GM10248 (cell line): Measurements from ENCODE around the gene PPP2R2C.

Experiments
- CTCF ChIA-PET: fragments of 300-600 bp; sonication (Branson Sonifier 250); formaldehyde crosslinking; extraction: SDS; loops from one replicate; lab custom pipeline; 2021; ENCODE audit warnings: antibody characterized with exemption; lab: Yijun Ruan, JAX
- POLR2A ChIA-PET: fragments of 350-650 bp; sonication (Branson Sonifier 250); formaldehyde crosslinking; extraction: SDS; loops from one replicate; lab custom pipeline; 2020; ENCODE audit warnings: antibody characterized with exemption; lab: Yijun Ruan, JAX
- DNase-seq: peaks from one replicate; pipeline ENCODE4 v3.0.0; 2012; ENCODE audit errors: extremely low spot score
- CTCF ChIP-seq: IDR thresholded peaks from 2 replicates; pipeline ENCODE4 v1.5.1; 2012; ENCODE audit warnings: mild to moderate bottlenecking, low read depth; ENCODE audit errors: extremely low read depth, missing control alignments, control extremely low read depth

The PPP2R2C gene

DNA sequence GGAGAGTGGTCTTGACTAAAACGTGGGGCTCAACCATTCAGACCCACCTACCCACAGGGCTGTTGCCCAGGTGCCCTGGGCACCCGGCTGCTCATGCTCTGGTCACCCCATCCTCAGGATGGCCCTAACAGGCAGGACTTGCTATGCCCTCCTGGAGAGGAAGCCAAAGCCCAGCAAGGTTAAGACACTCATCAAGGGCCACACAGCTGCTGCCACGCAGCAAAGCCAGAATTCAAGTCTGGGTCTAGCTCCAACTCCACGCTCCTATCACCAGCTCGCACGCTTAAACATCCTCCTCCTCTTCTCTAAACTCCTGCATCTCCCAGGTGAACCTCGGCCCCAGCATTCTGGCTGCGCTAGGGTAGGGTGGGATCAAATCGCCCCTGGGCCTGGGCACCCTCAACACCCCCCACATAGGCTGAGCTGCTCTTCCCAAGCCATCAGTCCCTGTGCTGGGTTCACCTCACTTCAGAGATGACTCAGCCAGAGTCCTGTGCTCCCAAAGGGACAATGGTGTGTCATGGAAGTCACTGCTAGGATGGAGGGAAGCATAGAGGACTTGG is 54.1 kb downstream of the PPP2R2C start:
- ChIA-PET POLR2A (no interaction called here), CTCF (interaction anchor here (0.8 kb wide), 1 partner anchor 9 kb away, joined by 3 read pairs; no protein-coding TSS in a partner anchor)
- no peak for DNase-seq
- TF ChIP-seq CTCF, result no peak

GRCh38 chr4:6417516-6418050 is 54.8 kb downstream of the PPP2R2C start:
- TF ChIP-seq CTCF, result no peak
- POLR2A ChIA-PET, result no interaction called here

DNA sequence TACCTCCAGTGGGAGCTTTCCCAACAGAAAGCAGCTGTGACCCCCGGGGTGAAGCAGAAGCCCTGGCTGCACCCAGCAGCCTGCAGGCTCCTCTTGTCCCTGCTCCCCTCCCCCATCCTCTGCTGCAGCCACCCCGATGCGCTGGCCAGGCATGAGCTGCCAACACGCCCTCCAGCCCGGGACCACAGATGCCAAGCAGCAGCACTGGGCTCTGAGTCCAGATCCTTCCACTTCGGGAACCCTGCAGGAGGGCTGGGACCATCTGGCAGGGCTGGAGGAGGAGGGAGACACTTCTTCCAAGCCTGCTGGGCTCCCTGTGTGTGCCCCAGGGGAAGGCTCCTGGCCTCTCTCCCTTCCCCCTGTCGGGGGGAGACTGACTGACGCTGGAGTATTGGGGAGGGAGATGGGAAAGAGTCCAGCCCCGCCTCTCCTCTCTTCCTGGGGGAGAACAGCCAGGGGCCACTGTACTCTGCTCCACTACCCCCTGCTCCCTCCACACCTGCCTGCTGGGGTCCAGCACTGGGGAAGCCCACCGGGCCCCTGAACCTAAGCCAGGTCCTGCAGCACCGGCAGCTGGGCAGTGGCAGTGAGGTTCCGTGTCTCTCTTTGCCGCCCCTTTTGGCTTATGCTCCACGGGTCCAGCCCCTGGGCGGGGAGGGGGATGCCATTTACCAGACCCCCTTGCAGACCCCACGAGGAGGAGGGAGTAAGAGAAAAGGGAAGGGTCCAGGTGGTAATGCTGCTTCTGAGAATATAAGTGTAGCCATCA is 55.7 kb downstream of the PPP2R2C start:
- no peak for DNase-seq
- ChIA-PET CTCF (no interaction called here), POLR2A (no interaction called here)
- no peak for TF ChIP-seq CTCF

More at GRCh38 chr4:6417516-6418050, 54.8 kb downstream of the PPP2R2C start:
- DNase-seq, result no peak
- CTCF ChIA-PET, result no interaction called here

- CTCF ChIA-PET, result no interaction called here
- POLR2A ChIA-PET, result no interaction called here
- no peak for TF ChIP-seq CTCF
- no peak for DNase-seq
These were observed 57.2 kb downstream of the PPP2R2C start for GRCh38 chr4:6415031-6415705.

- ChIA-PET CTCF (no interaction called here), POLR2A (no interaction called here)
- no peak for TF ChIP-seq CTCF
- DNase-seq, result no peak
These were observed 57.8 kb downstream of the PPP2R2C start for GRCh38 chr4:6414578-6414977.

GRCh38 chr4:6410664-6411063 is 61.8 kb downstream of the PPP2R2C start:
- ChIA-PET POLR2A (no interaction called here), CTCF (interaction anchor here (1.5 kb wide), 1 partner anchor 12 kb away, joined by 4 read pairs; no protein-coding TSS in a partner anchor)
- no peak for TF ChIP-seq CTCF
- DNase-seq, result no peak
